Gastroesophageal sphincter (tissue), 3 donors: ENCODE measurements around the gene STN1.

ENCODE experiments used
- CTCF ChIP-seq, 4 experiments: fragments of 200-600 bp in 2 of 4; fragments of 450-650 bp in 2 of 4; sonication (generic) in 1 of 4; IDR thresholded peaks; one replicate each; pipeline ENCODE4 v1.5.1; 2017 to 2019; ENCODE audit warnings: antibody characterized with exemption in 4 of 4, mild to moderate bottlenecking in 2 of 4, moderate library complexity in 2 of 4
- POLR2AphosphoS5 ChIP-seq: sonication (generic); formaldehyde crosslinking; IDR thresholded peaks from one replicate; pipeline ENCODE4 v1.6.1; 2017; ENCODE audit warnings: antibody characterized with exemption

GRCh38 chr10:103934308-103934707, 16.3 kb upstream of the STN1 start:
- TF ChIP-seq CTCF (IDR thresholded peaks at IDR 0.05) (no peak), POLR2AphosphoS5 (no peak)
